KOPT-K1 (cell line): ENCODE data around the gene NDE1.

ENCODE experiments used
- H3K27ac ChIP-seq: fragments of 200-600 bp; sonication (generic); 2 replicates; pipeline ENCODE4 v1.5.1; 2016; ENCODE audit warnings: antibody characterized with exemption, mild to moderate bottlenecking, low read depth, low read length; ENCODE audit not compliant: poor library complexity, severe bottlenecking
- H3K36me3 ChIP-seq: fragments of 200-600 bp; sonication (generic); 2 replicates; pipeline ENCODE4 v1.5.1; 2017; ENCODE audit warnings: antibody characterized with exemption, mild to moderate bottlenecking, low read length, moderate library complexity; ENCODE audit not compliant: insufficient read depth
- H3K9me3 ChIP-seq: fragments of 200-600 bp; sonication (generic); 2 replicates; pipeline ENCODE4 v1.5.1; 2017; ENCODE audit warnings: antibody characterized with exemption, low read length, mild to moderate bottlenecking; ENCODE audit not compliant: insufficient read depth, poor library complexity, severe bottlenecking

Gene NDE1

DNA sequence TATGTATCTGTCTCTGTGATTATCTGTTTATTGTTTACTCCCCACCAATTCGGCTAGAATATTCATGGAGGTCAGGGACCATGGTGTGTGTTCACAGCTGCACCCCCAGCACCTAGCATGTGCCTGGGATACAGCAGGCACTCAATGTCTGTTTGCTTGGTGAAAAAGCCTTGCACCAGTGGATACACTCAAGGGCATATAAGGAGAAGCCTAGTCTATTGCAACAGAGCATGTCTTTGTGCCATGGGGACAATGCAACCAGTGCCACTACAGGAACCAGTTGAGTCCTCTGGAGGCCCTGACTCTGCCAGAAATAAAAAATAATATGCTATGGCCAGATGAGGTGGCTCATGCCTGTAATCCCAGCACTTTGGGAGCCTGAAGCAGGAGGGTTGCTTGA lies 93.6 kb downstream of the NDE1 start:
- Histone ChIP-seq H3K9me3 (no peaks in the 10 kb centered on the region), H3K36me3 (no peaks in the 10 kb centered on the region), H3K27ac (no peak overlapping the region)

- H3K9me3 ChIP-seq: no peaks in the 10 kb centered on the region
- no peaks in the 10 kb centered on the region for H3K36me3 ChIP-seq
- H3K27ac ChIP-seq: no peak overlapping the region
Measured at GRCh38 chr16:15746332-15746731, 96.3 kb downstream of the NDE1 start.

GRCh38 chr16:15747937-15748336 lies 97.9 kb downstream of the NDE1 start:
- Histone ChIP-seq H3K27ac (no peak overlapping the region), H3K9me3 (no peaks in the 10 kb centered on the region), H3K36me3 (no peaks in the 10 kb centered on the region)

DNA sequence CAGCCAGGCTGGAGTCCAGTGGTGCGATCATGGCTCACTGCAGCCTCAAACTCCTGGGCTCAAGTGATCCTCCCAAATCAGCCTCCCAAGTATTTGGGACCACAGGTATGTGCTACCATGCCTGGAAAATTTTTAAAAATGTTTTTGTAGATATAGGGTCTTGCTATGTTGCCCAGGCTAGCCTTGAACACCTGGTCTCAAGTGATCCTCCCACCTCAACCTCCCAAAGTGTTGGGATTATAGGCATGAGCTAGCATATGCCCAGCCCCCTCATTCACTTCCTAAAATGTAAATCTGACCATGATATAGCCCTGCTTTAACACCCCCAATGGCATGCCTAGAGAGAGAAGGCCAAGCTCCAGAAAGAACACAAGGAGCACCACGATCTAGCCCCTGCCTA lies 98.6 kb downstream of the NDE1 start:
- no peaks in the 10 kb centered on the region for H3K9me3 ChIP-seq
- H3K27ac ChIP-seq: no peak overlapping the region
- H3K36me3 ChIP-seq: no peaks in the 10 kb centered on the region

GRCh38 chr16:15749371-15749770 lies 99.3 kb downstream of the NDE1 start:
- Histone ChIP-seq H3K27ac (no peak overlapping the region), H3K9me3 (no peaks in the 10 kb centered on the region), H3K36me3 (no peaks in the 10 kb centered on the region)

DNA sequence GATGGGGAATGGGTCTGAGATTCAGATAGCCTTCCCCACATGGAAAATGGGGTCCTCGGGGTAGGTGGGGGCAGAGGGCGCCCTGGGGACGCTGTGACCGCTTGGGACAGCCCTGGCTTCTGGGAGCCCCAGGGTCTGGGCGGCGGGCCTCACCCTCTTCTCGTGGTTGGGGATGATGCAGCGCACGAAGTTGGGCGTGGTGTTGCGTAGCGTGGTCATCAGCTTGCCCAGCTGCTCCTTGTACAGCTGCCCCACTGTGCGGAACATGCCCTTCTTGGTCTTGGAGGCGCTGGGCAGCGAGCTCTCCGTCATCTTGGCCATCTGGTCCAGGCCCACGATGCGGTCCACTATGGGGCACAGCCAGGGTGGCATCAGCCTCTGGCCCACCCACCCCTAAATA lies 99.9 kb downstream of the NDE1 start:
- no peaks in the 10 kb centered on the region for H3K9me3 ChIP-seq
- H3K36me3 ChIP-seq: no peaks in the 10 kb centered on the region
- H3K27ac ChIP-seq: no peak overlapping the region

DNA sequence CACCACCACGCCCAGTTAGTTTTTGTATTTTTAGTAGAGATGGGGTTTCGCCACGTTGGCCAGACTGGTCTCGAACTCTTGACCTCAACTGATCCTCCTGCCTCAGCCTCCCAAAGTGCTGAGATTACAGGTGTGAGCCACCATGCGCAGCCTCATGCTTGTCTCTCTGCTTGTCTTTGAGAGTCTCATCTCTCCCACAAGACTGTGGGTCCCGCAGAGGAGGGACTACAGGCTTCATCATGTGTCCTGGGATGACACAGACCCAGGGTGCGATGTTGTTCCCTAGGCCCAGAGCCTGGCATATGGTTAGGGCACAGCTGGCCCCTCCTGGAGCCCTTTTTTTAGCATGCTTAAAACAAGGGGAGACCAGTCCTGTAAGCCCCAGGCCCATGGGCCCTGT lies 101.9 kb downstream of the NDE1 start:
- Histone ChIP-seq H3K36me3 (no peaks in the 10 kb centered on the region), H3K9me3 (no peaks in the 10 kb centered on the region), H3K27ac (no peak overlapping the region)

DNA sequence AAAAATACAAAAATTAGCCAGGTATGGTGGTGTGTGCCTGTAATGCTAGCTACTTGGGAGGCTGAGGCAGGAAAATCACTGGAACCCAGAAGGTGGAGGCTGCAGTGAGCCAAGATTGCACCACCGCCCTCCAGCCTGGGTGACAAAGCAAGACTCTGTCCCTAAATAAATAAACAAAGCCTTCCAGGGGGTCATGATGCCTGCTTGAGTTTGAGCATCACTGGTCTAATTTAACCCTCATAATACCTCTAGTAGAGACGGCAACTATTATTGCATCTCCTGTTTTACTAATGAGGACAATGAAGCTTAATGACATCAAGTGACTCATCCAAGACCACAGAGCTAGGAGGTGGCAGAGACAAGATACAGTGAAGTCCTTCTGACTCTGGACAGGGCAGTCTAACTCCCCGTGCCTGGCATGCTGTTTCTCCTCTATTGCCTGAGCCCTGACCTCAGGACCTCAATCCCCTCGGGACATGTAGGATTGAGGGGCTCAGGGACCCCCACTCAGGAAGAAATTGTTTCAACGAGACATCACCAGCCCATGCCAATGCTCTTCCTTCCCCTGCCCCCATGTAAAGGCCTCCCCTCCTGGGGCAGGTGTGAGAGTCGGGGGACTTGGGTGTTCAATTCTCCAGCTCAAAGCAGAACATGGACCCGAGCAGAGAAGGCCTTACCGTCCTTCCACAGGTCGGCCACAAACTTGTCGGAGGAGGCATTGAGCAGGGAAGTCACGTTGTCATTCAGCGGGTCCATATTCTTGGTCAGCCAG lies 102.9 kb downstream of the NDE1 start:
- no peaks in the 10 kb centered on the region for H3K9me3 ChIP-seq
- H3K36me3 ChIP-seq: no peaks in the 10 kb centered on the region
- no peak overlapping the region for H3K27ac ChIP-seq

DNA sequence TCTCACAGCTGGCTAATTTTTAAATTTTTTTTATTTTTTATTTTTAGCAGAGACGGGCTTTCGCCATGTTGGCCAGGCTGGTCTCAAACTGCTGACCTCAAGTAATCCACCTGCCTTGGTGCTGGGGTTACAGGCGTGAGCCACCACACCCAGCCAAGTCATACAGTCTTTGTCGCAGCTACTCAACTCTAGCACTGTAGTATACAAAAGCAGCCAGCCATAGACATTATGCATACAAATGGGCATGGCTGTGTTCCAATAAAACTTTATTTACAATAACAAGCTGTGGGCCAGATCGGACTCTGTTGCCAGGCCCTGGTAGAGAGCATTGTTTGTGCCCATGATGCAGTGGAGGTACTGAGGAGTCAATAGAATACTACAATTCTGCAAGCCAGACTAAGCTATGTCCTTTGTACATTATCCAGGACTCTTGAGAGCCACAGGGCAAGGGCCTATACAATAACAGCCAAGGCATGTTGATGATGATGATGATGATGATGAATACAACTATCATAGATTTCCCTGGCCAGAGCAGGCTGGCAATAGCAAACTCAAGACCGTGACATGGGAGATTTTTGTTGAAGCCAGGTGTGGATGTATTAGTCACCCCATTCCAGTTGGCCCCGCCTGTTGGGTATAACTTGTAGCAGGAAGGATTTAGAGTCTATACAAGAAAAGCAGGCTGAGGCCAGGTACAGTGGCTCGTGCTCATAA lies 104.9 kb downstream of the NDE1 start:
- no peaks in the 10 kb centered on the region for H3K36me3 ChIP-seq
- H3K9me3 ChIP-seq: no peaks in the 10 kb centered on the region
- no peak overlapping the region for H3K27ac ChIP-seq

DNA sequence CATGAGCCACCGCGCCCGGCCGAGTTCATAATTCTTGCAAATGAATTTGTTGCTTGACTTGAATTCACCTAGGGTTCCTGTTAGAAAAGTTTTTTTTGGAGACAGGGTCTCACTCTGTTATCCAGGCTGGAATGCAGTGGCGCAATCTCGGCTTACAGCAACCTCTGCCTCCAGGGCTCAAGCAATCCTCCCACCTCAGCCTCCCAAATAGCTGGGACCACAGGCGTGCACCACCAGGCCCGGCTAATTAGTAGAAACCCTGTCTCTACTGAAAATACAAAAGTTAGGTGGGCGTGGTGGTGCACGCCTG lies 107.0 kb downstream of the NDE1 start:
- H3K9me3 ChIP-seq: no peaks in the 10 kb centered on the region
- no peak overlapping the region for H3K27ac ChIP-seq
- no peaks in the 10 kb centered on the region for H3K36me3 ChIP-seq

GRCh38 chr16:15757630-15758251 lies 107.7 kb downstream of the NDE1 start:
- Histone ChIP-seq H3K27ac (no peak overlapping the region), H3K36me3 (no peaks in the 10 kb centered on the region)

GRCh38 chr16:15759070-15759469 lies 109.0 kb downstream of the NDE1 start:
- no peaks in the 10 kb centered on the region for H3K9me3 ChIP-seq
- H3K27ac ChIP-seq: no peak overlapping the region
- no peaks in the 10 kb centered on the region for H3K36me3 ChIP-seq

More at GRCh38 chr16:15757630-15758251, 107.7 kb downstream of the NDE1 start:
- no peaks in the 10 kb centered on the region for H3K9me3 ChIP-seq

DNA sequence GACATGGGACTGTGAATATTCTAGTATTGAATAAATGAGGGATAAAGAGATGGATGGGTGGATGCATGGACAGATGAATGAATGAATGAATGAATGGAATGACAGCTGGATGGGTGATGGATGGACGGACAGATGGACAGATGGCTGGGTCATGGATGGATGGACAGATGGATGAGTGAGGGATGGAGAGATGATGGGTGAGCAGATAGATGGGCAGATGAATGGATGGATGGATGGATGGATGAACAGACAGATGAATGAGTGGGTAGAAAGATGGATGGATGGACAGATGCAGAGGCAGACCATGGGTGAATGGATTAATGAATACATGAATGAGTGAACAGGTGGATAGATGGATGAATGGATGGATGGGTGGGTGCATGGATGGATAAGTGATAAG lies 110.1 kb downstream of the NDE1 start:
- H3K9me3 ChIP-seq: no peaks in the 10 kb centered on the region
- H3K36me3 ChIP-seq: no peaks in the 10 kb centered on the region
- no peak overlapping the region for H3K27ac ChIP-seq

- Histone ChIP-seq H3K27ac (no peak overlapping the region), H3K36me3 (no peaks in the 10 kb centered on the region), H3K9me3 (no peaks in the 10 kb centered on the region)
Measured at GRCh38 chr16:15764112-15764511, 114.1 kb downstream of the NDE1 start.

GRCh38 chr16:15765116-15765515 lies 115.1 kb downstream of the NDE1 start:
- no peaks in the 10 kb centered on the region for H3K9me3 ChIP-seq
- no peak overlapping the region for H3K27ac ChIP-seq
- H3K36me3 ChIP-seq: no peaks in the 10 kb centered on the region

GRCh38 chr16:15765880-15766279 lies 115.8 kb downstream of the NDE1 start:
- Histone ChIP-seq H3K27ac (no peak overlapping the region), H3K36me3 (no peaks in the 10 kb centered on the region), H3K9me3 (no peaks in the 10 kb centered on the region)
